NCI-H2107 treated with DMSO at 0.1 percent for 48 hours (cell line): ENCODE results near the gene SMARCE1.

Source experiments
- DNase-seq: peaks from one replicate; lab custom pipeline; 2025; ENCODE audit not compliant: unreplicated experiment; lab: John Stamatoyannopoulos, UW

The SMARCE1 gene

GRCh38 chr17:40646791-40647623, 611 bp downstream of the SMARCE1 start:
- DNase-seq = no peak

- DNase-seq = no peak
These were observed 1.7 kb downstream of the SMARCE1 start for GRCh38 chr17:40645943-40646342.

GRCh38 chr17:40645291-40645690, 2.3 kb downstream of the SMARCE1 start:
- no peak for DNase-seq

- no peak for DNase-seq
These were observed 9.7 kb downstream of the SMARCE1 start for GRCh38 chr17:40637931-40638330.

GRCh38 chr17:40633871-40634270, 13.7 kb downstream of the SMARCE1 start:
- no peak for DNase-seq

- DNase-seq = no peak
These were observed 15.4 kb downstream of the SMARCE1 start for GRCh38 chr17:40632216-40632615.

- no peak for DNase-seq
These were observed 17.8 kb downstream of the SMARCE1 start for GRCh38 chr17:40629842-40630241.

GRCh38 chr17:40625311-40625710, 22.3 kb downstream of the SMARCE1 start:
- DNase-seq = no peak

- no peak for DNase-seq
These were observed 24.0 kb downstream of the SMARCE1 start for GRCh38 chr17:40623419-40624210.

- no peak for DNase-seq
These were observed 25.1 kb downstream of the SMARCE1 start for GRCh38 chr17:40622509-40622928.

- DNase-seq = no peak
These were observed 26.0 kb downstream of the SMARCE1 start for GRCh38 chr17:40621578-40621977.

GRCh38 chr17:40621019-40621418, 26.6 kb downstream of the SMARCE1 start:
- no peak for DNase-seq

- no peak for DNase-seq
These were observed 28.6 kb downstream of the SMARCE1 start for GRCh38 chr17:40618754-40619625.

GRCh38 chr17:40617678-40618240, 29.9 kb downstream of the SMARCE1 start:
- no peak for DNase-seq

GRCh38 chr17:40616592-40616991, 31.0 kb downstream of the SMARCE1 start:
- DNase-seq = no peak

- DNase-seq = no peak
These were observed 31.7 kb downstream of the SMARCE1 start for GRCh38 chr17:40615841-40616476.

GRCh38 chr17:40615068-40615840, 32.4 kb downstream of the SMARCE1 start:
- DNase-seq = peak; percentile 34

- no peak for DNase-seq
These were observed 33.1 kb downstream of the SMARCE1 start for GRCh38 chr17:40614431-40615067.

GRCh38 chr17:40613467-40614154, 34.0 kb downstream of the SMARCE1 start:
- DNase-seq = no peak
